GM21447 (cell line): ENCODE measurements around the gene SORL1.
"Not testable (repeated sequence)": the region's sequence is repeated elsewhere in the genome, so short reads cannot be mapped to it uniquely, and the experiment has no call there.

Source experiments
- ATAC-seq: cut with Tn5 transposase; IDR thresholded peaks from one replicate; pipeline ENCODE4 v1.9.1; 2021; ENCODE audit not compliant: unreplicated experiment

SORL1 gene

DNA sequence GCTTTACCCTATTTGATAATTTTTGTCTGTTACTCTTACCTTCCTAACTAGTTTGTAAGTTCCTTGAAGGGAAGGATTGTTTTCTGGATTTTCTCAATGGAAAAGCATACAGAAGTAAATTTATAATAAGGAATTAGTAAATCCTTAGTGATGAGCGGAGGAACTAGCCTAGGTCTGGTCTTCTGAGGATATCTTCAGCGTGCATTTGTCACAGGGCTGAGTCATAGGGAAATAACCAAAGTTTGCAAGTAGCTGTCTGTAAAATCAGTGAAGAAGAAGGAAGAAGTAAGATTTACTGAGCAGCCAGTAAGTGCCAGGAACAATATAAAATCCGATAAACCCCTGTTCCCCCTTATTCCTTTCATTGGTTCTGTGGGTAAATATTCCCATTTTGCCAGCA is 163.4 kb downstream of the SORL1 start:
- no peak for ATAC-seq

DNA sequence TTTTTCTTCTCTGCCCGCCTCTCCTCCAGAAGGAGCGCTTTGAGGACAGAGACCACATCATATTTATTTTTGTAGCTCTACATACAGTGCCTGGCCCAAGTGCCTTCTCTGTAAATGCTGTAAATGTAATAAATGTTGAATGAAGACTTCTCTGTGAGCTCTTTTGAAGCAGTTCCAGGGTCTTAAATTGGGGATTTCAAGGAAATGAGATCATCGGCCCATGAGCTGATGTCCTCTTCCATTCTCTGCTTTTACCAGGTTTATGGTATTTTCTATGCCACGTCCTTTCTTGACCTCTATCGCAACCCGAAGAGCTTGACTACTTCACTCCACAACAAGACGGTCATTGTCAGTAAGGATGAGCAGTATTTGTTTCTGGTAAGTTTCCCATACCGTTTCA is 166.4 kb downstream of the SORL1 start:
- no peak for ATAC-seq

DNA sequence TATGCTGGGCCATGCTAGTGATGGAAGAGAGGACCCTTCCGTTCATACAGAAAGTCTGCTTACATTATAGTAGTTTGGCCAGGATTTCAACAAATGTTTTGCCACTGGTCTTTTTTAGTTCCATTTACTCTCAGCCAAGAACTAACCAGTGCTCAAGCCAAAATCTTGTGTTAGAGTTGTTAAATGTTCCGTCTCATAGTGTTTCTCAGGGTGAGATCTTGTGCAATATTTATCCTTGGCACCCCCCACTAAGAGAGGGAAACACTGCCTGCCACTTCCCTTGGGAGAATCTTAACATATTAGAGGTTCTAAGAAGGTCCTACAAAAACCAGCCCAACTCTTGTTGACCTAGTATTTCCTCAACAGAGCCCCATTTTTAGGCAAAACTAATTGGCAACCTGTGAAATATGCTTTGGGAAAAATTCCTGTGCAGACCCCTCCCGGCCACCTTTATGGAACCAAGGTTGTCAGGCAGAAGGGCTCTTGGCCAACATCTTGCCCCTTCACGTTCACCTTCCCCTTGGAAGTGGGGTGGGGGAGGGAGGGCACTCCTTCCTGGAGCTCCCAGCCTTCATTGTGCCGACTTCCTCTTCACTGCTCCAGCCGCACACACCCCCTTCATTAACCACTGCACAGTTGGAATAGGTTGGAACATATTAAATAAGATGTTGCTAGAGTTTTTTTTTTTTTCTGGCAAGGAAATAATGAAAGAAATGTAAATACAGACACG is 173.8 kb downstream of the SORL1 start:
- no peak for ATAC-seq

DNA sequence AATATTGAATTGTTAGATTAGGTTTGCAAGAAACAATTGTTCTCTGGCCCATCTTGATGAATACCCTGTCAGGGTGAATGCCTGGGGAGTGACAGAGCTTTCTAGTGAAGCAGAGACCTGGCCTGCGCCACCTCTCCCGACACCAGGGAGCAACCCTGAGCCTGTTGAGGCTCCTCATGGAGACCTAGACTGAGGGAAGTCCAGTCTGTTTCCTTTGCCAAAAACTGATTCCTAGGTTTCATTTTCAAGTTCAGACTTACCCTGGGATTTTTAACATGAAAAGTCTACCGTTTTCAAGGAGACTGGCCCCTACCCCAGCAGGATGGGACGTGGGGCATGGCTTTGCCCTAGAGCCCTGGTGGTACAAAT is 174.4 kb downstream of the SORL1 start:
- ATAC-seq: no peak

DNA sequence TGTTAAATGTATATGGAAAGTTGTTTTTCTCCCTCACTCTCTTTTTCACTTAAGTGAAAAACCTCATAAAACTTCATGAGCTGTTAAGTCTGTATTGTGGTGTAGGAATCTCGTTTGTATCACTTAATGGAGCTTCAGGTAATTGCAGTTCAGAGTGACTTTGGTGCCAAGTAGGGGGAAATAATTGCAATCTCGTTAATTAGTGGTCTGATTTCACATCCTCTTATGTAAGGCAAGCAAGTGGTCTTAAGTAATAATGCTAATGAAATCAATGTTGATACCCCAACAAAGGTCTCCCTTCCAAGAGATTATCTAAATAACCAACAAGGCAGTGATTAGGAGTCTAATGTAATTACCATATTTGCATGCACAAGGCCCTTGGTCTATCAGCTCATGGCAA is 174.9 kb downstream of the SORL1 start:
- no peak for ATAC-seq

DNA sequence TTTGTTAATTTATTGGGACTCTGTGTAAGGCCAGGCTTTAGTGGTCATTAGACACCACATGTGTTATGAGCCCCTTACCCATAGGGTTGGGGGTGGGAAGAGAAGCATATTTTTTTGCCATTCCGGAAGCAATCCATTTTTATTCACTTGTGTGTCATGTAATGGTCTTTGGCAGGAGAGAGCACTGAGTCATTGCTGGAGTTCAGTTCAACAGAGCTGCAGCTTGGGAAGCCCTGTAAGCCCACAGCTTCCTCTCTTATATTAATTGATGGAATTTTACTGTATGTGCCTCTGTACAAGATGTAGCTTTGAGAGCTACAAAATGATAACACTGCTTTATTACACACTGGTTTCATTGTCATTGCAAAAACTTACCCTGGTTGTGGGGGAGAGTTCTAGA is 177.9 kb downstream of the SORL1 start:
- no peak for ATAC-seq

DNA sequence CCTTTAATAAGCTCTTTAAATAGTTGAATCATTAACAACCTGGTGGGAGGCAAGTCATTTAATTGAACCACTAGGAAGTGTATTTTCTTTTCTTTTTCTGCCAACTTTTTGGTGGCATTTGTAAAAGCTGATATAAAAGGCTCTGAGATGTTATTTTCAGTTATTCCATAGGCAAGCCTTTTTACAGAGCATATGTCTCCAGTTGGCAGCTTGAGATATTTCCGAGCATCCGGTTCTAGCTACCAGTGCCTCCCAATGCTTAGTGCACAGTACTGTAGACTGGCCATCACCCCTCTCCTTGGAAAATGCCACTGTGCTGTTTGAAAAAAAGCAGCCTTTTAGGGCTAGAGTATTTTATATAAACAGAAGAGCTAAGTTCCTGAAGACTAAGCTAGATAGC is 179.3 kb downstream of the SORL1 start:
- no peak for ATAC-seq

DNA sequence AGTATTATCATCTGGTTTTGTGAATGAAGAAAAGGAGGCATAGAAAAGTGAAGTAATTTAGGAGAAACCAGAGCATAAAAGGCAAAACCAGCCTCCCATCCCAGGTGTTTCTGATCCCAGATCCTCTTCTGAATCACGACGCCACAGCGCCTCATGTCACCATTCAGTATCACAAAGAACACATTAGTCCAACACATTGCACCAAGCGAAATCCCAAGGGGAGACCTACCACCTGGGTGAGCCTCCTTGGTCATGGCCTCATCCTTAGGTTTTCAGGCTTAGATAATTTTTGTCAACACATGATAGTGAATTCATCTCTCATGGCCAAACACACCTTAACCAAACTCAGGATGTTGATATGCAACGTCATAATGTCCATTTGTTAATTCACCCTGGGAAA is 182.2 kb downstream of the SORL1 start:
- ATAC-seq: no peak

DNA sequence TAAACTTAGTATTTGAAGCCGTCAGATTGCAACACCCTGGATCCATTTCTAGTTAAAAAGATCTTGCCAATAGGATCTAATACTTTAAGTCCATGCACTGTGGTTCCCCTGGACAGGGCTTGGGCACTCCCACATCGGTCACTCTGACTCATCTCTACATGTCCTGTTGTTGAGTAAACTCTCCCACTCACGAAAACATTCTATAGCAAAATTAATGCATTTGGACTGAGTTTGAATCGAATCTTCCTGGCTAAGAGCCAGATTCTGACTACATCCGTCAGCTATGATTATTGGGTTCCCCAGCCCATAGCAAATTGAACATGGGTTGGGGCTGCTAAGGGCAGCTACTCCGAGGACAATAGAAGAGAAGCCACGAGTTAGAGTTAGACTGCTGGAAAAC is 182.8 kb downstream of the SORL1 start:
- ATAC-seq: no peak

DNA sequence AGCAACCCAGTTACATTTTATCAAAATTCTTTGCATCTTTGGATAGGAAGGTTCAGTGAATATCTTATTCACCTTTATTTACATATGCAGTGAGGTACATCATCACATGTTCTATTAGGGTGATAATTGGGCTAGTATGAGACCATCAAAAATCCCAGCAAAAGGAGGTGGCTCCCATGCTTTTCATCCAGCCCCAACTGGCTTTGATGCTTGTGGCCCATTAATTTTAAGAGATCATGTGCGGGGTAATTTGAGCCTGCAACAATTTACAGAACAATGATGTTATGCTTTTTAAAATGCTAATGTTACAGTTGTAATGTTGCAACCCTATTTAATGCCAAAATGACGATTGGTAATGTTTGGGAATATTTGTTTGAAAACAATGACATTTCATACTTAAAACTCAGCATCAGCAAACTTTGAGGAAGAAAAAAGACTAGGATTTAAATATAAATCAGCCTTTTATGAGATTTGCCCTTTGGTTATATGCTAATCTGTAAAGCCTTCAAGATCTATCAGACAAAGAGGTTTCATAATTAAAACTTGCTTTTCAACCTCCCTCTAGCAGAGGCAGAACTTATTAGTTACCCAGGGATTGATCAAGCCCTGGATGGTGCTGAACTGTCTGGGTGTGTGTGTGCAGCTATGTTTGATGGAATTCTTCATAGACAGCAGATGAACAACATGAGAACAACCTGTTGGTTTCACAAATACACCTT is 184.1 kb downstream of the SORL1 start:
- no peak for ATAC-seq

DNA sequence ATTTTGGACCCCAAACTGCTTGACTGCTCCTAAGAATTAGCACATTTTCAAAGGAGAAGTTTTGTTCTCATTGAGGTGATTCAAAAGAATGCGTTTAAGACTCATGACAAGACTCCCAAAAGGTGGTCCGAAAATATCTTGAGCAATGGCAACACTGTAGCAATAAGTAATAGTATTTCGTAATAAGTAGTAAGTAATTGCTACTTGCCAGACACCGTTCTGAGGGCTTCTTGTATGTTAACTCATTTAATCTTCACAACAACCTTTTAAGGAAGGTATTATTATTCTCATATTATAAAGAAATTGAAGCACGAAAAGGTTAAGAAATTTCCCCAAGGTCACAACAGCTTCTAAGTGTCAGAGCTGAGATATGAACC is 184.7 kb downstream of the SORL1 start:
- no peak for ATAC-seq

DNA sequence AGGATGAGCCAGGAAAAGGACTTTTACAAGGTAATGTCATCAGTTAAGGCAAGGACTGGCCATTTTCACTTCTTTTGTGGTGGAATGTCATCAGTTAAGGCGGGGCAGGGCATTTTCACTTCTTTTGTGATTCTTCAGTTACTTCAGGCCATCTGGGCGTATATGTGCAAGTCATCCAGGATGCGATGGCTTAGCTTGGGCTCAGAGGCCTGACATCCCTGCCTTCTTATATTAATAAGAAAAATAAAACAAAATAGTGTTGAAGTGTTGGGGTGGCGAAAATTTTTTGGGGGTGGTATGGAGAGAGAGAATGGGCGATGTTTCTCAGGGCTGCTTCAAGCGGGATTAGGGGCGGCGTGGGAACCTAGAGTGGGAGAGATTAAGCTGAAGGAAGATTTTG is 185.5 kb downstream of the SORL1 start:
- not testable (repeated sequence) for ATAC-seq

DNA sequence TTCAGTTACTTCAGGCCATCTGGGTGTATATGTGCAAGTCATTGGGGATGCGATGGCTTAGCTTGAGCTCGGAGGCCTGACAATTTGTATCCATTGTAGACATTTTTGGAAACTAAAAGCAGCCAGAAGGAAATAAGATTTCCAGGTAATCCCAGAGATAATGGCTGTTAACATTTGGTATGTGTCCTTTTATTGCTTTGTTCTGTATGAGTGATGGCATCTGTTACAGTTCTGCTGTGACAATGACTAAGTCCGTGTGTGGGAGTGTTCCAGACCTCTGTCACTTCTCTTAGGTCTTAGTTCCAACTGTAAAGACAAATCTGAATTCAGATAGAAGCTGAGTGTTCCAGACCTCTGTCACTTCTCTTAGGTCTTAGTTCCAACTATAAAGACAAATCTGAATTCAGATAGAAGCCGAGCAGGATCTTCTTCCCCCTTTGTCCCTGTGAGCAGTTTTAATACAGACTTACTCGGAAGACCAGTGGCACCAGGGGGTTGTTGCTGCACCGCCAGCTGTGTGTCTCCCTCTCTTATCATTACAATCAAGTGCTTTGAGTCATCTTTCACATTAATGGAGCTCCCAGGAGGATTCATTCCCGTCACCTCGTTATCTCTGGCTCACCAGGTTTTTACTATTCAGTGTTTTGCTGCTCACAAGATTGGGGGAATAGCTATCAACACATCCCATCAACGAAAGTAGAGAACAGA is 191.5 kb downstream of the SORL1 start:
- ATAC-seq: no peak

DNA sequence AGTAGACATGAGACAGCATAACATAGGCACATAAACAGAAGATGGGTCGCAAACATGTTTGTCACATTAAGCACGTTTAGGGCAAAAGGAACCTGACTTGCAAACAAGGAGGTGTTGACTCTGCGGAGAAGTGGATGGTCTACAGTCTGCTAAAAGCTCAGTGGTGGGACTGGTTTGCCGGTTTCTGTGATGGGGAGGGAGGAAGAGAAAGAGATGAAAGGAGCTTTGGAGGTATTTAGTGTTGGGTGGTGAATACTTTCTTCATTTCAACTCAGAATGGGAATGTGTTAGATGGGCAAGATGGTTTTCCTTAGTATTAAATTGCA is 192.0 kb downstream of the SORL1 start:
- ATAC-seq: no peak

DNA sequence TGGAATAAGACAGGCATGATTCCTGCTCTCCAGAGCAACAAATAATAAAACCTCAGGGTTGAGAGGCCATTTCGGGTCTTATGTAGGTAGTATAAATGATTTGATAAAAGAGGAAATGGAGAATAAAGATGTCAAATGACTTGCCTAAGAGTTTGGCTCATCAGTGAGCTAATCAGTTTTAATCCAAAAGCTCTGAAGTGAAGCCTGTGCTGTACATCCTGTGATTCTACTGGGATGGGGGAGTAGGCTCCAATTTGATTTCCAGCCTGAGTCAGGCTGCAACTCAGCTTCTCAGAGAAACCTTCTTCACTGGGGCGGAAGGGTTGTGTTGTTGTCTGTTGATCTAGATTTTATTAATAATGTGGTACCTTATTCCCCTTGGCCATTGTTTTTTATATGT is 192.9 kb downstream of the SORL1 start:
- no peak for ATAC-seq

DNA sequence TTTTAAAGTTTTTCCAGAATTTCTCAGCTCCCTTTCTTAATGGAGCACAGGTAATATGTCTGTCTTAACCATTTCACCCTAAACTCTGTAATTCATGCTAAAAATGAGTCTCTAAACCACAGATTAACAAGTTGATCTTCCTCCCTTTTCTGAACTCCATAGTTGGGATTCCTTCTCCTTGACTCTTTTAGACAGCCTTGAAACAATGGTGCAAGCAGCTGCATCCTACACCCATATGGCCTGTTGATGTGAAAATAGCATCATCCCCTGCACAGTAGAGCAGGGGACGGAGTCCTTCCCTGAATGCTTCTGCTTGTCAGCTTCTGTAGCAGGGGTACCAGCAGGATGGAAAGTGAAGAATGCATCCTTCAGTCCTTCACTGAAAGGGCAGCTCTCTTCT is 193.5 kb downstream of the SORL1 start:
- no peak for ATAC-seq

DNA sequence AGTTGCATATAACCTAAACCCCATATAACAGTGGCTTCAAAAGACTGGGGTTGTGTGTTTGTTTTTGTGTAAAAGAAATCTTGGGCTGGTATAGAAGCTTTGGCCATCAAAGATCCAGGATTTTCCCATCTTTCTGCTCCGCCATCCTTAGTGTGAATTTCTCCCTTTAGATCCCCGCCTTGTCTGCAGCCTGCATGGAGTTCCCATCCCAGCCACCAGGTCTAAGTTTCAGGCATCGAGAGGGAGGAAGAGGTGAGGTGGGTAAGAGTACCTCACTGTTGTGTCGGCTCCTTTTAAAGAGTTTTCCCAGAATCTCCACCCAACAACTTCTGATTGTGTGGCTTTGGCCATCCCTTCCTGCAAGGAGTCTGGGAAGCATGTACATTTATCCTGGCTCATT is 196.2 kb downstream of the SORL1 start:
- no peak for ATAC-seq

DNA sequence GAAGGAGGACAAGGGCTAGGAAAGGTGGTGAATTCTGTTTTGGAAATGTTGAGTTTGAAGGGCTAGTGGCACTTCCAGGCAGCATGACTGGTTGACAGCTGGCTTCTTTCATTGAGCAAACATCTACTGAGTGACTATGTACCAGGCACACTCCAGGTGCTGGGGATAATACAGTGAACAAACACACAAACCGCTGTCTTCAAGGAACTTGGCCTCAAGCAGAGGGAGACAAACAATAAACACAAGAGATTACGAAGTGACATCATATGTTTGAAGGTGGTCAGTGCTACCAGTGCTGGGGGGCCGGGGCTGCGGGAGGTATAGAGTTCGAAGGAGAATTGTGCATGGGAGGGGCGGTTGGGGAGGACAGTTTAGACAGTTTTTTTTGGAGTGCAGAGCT is 197.7 kb downstream of the SORL1 start:
- ATAC-seq: no peak

DNA sequence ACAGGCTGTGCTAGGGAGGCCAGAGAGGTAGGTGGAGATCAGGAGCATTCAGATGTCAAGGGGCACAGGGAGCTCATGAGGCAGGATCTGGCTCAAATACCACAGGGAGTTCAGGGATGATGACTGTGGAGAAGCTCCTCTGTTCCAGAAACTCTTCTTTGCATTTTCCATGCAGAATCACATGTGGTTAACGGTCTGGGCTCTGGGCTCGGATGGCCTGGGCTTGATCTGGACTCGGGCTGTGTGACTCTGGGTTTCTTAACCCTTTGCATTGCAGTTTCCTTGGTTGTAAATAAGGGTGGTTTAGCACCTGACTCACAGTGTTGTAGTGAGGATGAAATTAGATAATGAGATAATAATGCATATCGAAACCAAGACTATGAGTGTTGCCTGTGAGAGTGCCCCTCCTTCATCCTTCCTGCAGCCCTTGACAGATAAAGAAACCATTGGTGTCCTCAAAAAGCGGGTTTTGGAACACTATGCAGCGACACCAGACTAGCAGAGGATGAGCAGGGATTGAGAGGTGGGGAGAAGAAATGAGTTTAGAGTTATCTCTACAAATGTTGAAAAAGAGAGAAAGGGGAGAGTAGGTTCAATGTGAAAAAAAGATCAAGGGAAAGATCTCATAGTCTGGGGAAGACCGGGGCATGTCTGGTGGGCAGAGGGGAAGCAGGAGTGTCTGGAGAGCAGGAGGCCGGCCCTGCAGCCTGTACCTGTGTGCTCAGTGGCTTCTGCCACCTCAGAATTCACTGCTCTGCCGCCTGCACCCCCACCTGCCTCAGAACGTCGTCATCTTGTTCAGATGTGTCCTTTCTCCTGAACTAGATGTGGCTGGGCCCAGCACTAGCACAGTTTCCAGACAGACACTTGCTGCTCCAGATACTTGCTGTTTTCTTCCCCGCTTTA is 198.5 kb downstream of the SORL1 start:
- ATAC-seq: no peak

DNA sequence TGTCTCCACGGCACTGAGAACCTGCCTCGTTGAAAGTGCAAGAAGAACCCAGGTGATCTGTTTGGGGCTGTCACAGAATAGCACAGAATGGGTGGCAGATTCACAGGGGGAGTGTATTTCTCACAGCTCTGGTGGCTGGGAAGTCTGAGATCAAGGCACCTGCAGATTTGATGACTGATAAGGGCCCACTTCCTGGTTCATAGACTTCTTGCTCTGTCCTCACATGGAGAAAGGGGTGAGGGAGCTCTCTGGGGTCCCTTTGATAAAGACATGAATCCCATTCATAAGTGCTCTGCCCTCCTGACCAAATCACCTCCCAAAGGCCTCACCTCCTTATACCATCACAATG is 199.1 kb downstream of the SORL1 start:
- ATAC-seq: no peak

DNA sequence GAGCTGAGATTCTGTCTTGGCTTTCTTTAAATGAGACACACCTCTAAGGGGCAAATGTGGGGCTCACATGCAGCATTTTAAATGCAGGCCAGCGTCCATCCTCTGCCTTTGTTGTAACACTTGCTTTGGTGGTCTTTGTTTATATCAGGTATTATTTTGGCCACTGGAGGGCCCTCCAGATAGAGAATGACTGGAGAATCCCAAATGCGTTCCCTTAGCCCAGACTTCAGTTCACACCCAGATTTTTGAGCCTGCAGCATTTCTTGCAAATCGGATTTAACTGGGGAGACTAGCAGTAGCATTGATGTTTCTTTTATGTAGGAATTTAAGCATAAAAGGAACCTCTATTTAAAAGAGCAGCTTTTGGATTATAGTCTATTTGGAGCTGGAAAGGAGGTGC is 200.9 kb downstream of the SORL1 start:
- ATAC-seq: no peak
